ENCODE data around the gene TMEM132E. TPM values are rescaled to one million over a fixed set of nuclear protein-coding genes. Genes with fewer than 3 reads are reported as not detected.

The TMEM132E gene
- total RNA-seq, 2 experiments from 2014 or later = 0.07 TPM; not detected in 1

DNA sequence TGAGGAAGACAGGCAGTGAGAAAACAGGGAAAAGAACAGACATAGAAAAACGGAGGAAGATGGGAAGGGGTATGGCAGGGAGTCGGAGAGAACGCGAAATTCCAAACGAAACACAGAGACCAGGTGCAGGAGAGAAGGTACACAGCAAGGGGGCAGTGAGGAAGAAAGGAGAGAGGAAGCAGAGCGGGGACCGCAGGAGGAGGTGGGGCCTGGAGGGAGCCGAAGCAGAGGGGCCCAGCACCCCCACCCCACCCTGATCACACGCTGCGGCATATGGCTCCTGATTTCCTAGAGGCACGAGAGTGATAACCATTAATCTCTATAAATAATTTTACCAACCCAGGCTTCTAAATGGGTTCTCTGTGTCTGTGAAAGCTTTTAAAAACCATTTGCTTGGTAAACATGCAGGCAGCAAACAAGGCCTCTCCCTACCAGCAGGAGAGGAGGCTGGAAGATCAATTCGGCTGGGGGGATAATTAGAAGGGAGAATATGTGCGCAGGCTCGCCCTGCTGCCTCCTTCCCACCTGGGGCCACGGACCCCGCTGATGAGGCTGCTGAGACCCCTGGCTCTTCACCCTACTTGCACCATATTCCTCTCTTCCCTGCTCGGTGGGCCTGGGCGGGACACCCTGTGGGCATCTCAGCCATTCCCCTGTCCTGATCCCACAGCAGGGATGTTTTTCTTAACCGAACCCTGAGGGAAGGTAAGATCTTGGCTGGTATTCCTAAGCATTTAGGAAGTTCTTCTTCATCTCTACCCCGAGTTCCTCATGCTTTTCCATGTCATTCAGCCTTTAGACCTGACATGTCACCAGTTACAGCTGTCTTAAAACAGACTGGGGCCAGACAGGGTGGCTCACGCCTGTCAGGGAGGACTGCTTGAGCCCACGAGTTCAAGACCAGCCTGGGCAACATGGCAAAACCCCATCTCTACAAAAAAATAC lies 86.7 kb downstream of the TMEM132E start:
- Mint-ChIP-seq H3K27me3 (peaks cover 5% of the 10 kb centered on the region), H3K9me3 (no peaks in the 10 kb centered on the region), H3K4me3 (no peak overlapping the region), H3K4me1 (ENCODE audit: low read depth) (peaks cover 11% of the 10 kb centered on the region), H3K27ac (no peak overlapping the region), H3K36me3 (ENCODE audit: low read depth) (no peaks in the 10 kb centered on the region)
- DNase-seq = no peak
- ATAC-seq = no peak
- TF ChIP-seq, protein P1, sequence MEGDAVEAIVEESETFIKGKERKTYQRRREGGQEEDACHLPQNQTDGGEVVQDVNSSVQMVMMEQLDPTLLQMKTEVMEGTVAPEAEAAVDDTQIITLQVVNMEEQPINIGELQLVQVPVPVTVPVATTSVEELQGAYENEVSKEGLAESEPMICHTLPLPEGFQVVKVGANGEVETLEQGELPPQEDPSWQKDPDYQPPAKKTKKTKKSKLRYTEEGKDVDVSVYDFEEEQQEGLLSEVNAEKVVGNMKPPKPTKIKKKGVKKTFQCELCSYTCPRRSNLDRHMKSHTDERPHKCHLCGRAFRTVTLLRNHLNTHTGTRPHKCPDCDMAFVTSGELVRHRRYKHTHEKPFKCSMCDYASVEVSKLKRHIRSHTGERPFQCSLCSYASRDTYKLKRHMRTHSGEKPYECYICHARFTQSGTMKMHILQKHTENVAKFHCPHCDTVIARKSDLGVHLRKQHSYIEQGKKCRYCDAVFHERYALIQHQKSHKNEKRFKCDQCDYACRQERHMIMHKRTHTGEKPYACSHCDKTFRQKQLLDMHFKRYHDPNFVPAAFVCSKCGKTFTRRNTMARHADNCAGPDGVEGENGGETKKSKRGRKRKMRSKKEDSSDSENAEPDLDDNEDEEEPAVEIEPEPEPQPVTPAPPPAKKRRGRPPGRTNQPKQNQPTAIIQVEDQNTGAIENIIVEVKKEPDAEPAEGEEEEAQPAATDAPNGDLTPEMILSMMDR (IDR thresholded peaks at IDR 0.05) = no peak
- ChIA-PET CTCF (no interaction called here), POLR2A (interaction anchor here (1.1 kb wide), 1 partner anchor 13 kb away, joined by 3 read pairs; no protein-coding TSS in a partner anchor)
- intact Hi-C loops (cut with micrococcal nuclease) = no loop called here

DNA sequence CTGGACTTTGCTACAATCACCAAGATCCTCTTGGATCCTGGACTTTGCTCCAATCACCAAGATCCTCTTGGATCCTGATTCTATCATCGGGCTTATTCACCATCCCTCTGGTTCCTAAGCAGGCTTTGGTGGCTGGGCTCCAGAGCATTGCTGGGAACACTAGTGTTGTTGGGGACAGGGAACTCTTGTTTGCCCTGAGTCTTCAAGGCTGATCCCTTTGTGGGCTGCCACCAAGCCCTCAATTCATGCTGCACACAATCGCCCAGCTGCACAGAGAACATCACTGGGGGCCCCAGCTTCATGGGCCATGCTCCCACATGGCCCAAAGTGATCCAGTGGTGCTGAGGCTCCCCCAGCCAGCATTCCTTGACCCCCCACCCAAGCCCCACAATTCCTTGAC lies 88.3 kb downstream of the TMEM132E start:
- peaks cover 11% of the 10 kb centered on the region for H3K4me1 Mint-ChIP-seq (ENCODE audit: low read depth)
- no peak overlapping the region for H3K4me3 Mint-ChIP-seq
- TF ChIP-seq, protein P1 (IDR thresholded peaks at IDR 0.05) = no peak
- H3K9me3 Mint-ChIP-seq = no peaks in the 10 kb centered on the region
- ChIA-PET POLR2A (no interaction called here), CTCF (interaction anchor here (1.2 kb wide), 1 partner anchor 452 kb away, joined by 4 read pairs; no protein-coding TSS in a partner anchor)
- no peak for DNase-seq
- no peak overlapping the region for H3K27ac Mint-ChIP-seq
- no peaks in the 10 kb centered on the region for H3K36me3 Mint-ChIP-seq (ENCODE audit: low read depth)
- peaks cover 5% of the 10 kb centered on the region for H3K27me3 Mint-ChIP-seq
- no peak for ATAC-seq
- intact Hi-C loops (cut with micrococcal nuclease) = no loop called here

DNA sequence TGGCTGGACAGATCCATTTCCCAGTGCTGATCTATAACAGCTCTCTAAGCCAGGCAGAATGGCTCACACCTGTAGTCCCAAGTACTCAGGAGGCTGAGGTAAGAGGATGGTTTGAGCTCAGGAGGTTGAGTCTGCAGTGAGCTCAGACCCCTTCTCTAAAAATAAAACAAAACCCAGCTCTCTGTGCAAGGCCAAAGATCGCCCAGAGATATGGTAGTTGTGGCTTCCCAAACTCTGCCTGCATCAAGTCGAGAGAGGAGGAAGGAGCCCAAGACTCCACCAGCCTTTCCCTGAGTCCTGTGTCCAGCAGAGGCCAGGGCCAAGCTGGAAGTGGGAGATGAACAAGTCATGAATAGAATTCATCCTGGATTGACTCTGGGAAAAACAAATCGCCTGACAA lies 88.8 kb downstream of the TMEM132E start:
- Mint-ChIP-seq H3K4me1 (ENCODE audit: low read depth) (peaks cover 11% of the 10 kb centered on the region), H3K9me3 (no peaks in the 10 kb centered on the region), H3K27ac (no peak overlapping the region), H3K36me3 (ENCODE audit: low read depth) (no peaks in the 10 kb centered on the region), H3K27me3 (peaks cover 5% of the 10 kb centered on the region), H3K4me3 (no peak overlapping the region)
- ATAC-seq (no peak), DNase-seq (no peak)
- POLR2A ChIA-PET = no interaction called here
- intact Hi-C loops (cut with micrococcal nuclease) = no loop called here
- CTCF ChIA-PET = no interaction called here
- TF ChIP-seq, protein P1 (IDR thresholded peaks at IDR 0.05) = no peak

DNA sequence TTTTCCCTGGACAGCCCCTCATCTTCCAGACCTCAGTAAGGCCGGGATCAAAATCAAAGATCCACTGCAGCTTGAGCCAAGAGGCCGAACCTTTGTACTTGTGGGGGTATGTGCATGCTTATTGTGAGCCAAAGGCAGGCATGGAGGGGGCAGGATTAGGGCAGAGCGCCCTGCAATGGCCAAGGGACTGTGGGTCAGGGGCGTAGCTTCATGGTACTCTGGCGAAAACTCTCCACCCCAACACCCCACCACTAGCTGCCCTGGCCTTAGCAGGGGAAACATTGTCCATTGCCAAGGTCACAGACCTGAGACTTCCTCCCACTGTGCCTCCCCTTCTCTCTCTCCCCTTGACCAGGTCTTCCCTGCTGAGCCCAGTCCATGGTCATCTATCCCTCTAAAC lies 90.1 kb downstream of the TMEM132E start:
- intact Hi-C loops (cut with micrococcal nuclease) = no loop called here
- TF ChIP-seq, protein P1 (IDR thresholded peaks at IDR 0.05) = no peak
- DNase-seq = no peak
- no peak overlapping the region for H3K4me3 Mint-ChIP-seq
- H3K36me3 Mint-ChIP-seq (ENCODE audit: low read depth) = no peaks in the 10 kb centered on the region
- H3K27me3 Mint-ChIP-seq = peaks cover 5% of the 10 kb centered on the region
- H3K27ac Mint-ChIP-seq = no peak overlapping the region
- CTCF ChIA-PET = no interaction called here
- H3K4me1 Mint-ChIP-seq (ENCODE audit: low read depth) = peaks cover 11% of the 10 kb centered on the region
- H3K9me3 Mint-ChIP-seq = no peaks in the 10 kb centered on the region
- POLR2A ChIA-PET = no interaction called here
- no peak for ATAC-seq

DNA sequence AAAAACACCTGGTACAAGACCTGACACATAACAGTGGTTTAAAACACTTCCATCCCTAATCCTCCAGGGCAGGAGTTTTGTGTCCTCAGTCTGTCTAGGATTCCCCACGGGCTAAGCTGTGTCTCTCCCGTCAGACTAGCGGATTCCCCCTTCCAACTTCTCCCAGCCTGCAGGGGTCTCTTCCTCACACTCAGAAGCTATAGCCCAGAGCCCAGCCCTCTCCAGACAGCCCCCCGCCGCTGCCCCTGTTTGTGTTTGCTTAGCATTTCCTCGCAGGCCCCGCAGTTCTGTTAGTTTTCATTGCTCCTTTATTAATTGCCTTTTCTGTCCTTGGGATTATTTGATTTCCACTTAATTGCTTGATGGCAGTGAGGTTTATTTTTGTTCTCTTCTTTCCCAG lies 91.2 kb downstream of the TMEM132E start:
- ATAC-seq (no peak), DNase-seq (no peak)
- Mint-ChIP-seq H3K4me3 (no peak overlapping the region), H3K4me1 (ENCODE audit: low read depth) (peaks cover 3% of the 10 kb centered on the region), H3K9me3 (no peaks in the 10 kb centered on the region), H3K27me3 (peaks cover 5% of the 10 kb centered on the region), H3K36me3 (ENCODE audit: low read depth) (no peaks in the 10 kb centered on the region), H3K27ac (no peak overlapping the region)
- ChIA-PET POLR2A (no interaction called here), CTCF (no interaction called here)
- intact Hi-C loops (cut with micrococcal nuclease) = no loop called here
- TF ChIP-seq, protein P1 (IDR thresholded peaks at IDR 0.05) = no peak
